ENCODE measurements around the gene CCND1. TPM values are rescaled to one million over a fixed set of nuclear protein-coding genes. Genes with fewer than 3 reads are reported as not detected.

Gene CCND1
- total and polyA plus RNA-seq, 9 of the 15 experiments (the other 6 are each of a cell fraction or from before 2014, with no cell fraction given): 0.04 to 23.3 (median 3.8) TPM

- TF ChIP-seq, protein P1, sequence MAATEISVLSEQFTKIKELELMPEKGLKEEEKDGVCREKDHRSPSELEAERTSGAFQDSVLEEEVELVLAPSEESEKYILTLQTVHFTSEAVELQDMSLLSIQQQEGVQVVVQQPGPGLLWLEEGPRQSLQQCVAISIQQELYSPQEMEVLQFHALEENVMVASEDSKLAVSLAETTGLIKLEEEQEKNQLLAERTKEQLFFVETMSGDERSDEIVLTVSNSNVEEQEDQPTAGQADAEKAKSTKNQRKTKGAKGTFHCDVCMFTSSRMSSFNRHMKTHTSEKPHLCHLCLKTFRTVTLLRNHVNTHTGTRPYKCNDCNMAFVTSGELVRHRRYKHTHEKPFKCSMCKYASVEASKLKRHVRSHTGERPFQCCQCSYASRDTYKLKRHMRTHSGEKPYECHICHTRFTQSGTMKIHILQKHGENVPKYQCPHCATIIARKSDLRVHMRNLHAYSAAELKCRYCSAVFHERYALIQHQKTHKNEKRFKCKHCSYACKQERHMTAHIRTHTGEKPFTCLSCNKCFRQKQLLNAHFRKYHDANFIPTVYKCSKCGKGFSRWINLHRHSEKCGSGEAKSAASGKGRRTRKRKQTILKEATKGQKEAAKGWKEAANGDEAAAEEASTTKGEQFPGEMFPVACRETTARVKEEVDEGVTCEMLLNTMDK (IDR thresholded peaks at IDR 0.05; ENCODE audit: borderline replicate concordance, insufficient read depth, low read depth, low read length, poor library complexity, severe bottlenecking): peak; percentile 49
- TF ChIP-seq SRF (CRISPR knock-in tag; IDR thresholded peaks at IDR 0.05): 0 out of 4 replicates have a peak, but pooled peaks of 1 of the 2 experiments have one; percentile 29
- 0 out of 4 replicates have a peak, but pooled peaks of 1 of the 2 experiments have one; percentile 22 for TF ChIP-seq UBTF (IDR thresholded peaks at IDR 0.05; ENCODE audit: borderline replicate concordance in 1 of 2, low read depth in 2 of 2, low read length in 2 of 2)
- no peak for TF ChIP-seq SMARCE1 (IDR thresholded peaks at IDR 0.05)
- TF ChIP-seq USF1 (CRISPR knock-in tag; IDR thresholded peaks at IDR 0.05): 0 out of 2 replicates have a peak, but pooled peaks have one; percentile 27
- no peak for TF ChIP-seq MCM2 (IDR thresholded peaks at IDR 0.05; ENCODE audit: low read depth)
- TF ChIP-seq SMC3 (conservative IDR thresholded peaks at IDR 0.05; ENCODE audit: insufficient read depth, low read depth, low read length): peak; percentile 81
- peak; percentile 42; the same call in 1 of the 2 replicates for TF ChIP-seq REST (IDR thresholded peaks at IDR 0.05; ENCODE audit: borderline replicate concordance)
- TF ChIP-seq REST (CRISPR knock-in tag; IDR thresholded peaks at IDR 0.05; ENCODE audit: low read depth): no peak
- TF ChIP-seq YY1 (IDR thresholded peaks at IDR 0.05; ENCODE audit: borderline replicate concordance in 1 of 3, control insufficient read depth in 1 of 3, extremely low read depth in 1 of 3, insufficient read depth in 3 of 3, insufficient read length in 1 of 3, insufficient replicate concordance in 2 of 3, low read depth in 1 of 3, low read length in 2 of 3): peak in 1 of 3 experiments; percentile 11
- peak in 1 of 2 experiments; percentile 59; a peak in 2 of 4 replicates for TF ChIP-seq MAZ (CRISPR knock-in tag; conservative IDR thresholded peaks at IDR 0.05 in 1 of 2, IDR thresholded peaks at IDR 0.05 in 1 of 2)
These were observed 29.3 kb downstream of the CCND1 start (continued) for GRCh38 chr11:69670158-69670845.
